CD8-positive, alpha-beta memory T cell (primary cell): ENCODE results near the gene ITFG1. TPM values are rescaled to one million over a fixed set of nuclear protein-coding genes. Genes with fewer than 3 reads are reported as not detected.

ENCODE experiments used
- CTCF ChIA-PET: fragments of 350-600 bp; sonication (Branson Sonifier 250); formaldehyde crosslinking; loops from one replicate; lab custom pipeline; 2021; ENCODE audit warnings: antibody characterized with exemption; lab: Charles Lee
- POLR2A ChIA-PET: fragments of 350-600 bp; sonication (Branson Sonifier 250); formaldehyde crosslinking; loops from one replicate; lab custom pipeline; 2021; ENCODE audit warnings: antibody characterized with exemption; lab: Charles Lee
- DNase-seq, 5 donors: peaks; one replicate each; pipeline versions ENCODE4 v3.0.0 to v3.0.0-alpha.2; 2020 to 2022; ENCODE audit warnings: mixed read lengths in 1 of 5
- H3K27ac ChIP-seq: one replicate; pipeline ENCODE4 v1.7.0; 2013; ENCODE audit warnings: low read depth, mild to moderate bottlenecking, low read length, moderate library complexity
- H3K27me3 ChIP-seq: 2 replicates; pipeline ENCODE4 v1.7.0; 2013; ENCODE audit warnings: low read length, mild to moderate bottlenecking; ENCODE audit not compliant: insufficient read depth, poor library complexity, severe bottlenecking
- H3K36me3 ChIP-seq: 2 replicates; pipeline ENCODE4 v1.7.0; 2013; ENCODE audit warnings: mild to moderate bottlenecking, low read length, moderate library complexity; ENCODE audit not compliant: insufficient read depth
- H3K4me1 ChIP-seq: 2 replicates; pipeline ENCODE4 v1.7.0; 2013; ENCODE audit warnings: mild to moderate bottlenecking, low read length, moderate library complexity; ENCODE audit not compliant: insufficient read depth
- H3K4me3 ChIP-seq: 2 replicates; pipeline ENCODE4 v1.7.0; 2013; ENCODE audit warnings: mild to moderate bottlenecking, low read length
- H3K9me3 ChIP-seq: 2 replicates; pipeline ENCODE4 v1.7.0; 2013; ENCODE audit warnings: mild to moderate bottlenecking, low read length
- H3K27ac Mint-ChIP-seq, 8 donors: one replicate each; pipeline ENCODE4 v1.8.0; 2020 to 2021; ENCODE audit warnings: mixed read lengths in 8 of 8, mild to moderate bottlenecking in 6 of 8, inconsistent platforms in 3 of 8, moderate library complexity in 3 of 8
- H3K27me3 Mint-ChIP-seq, 2 donors: one replicate each; pipeline ENCODE4 v1.8.0; 2020 to 2021; ENCODE audit warnings: mixed read lengths in 2 of 2, mild to moderate bottlenecking in 1 of 2, moderate library complexity in 1 of 2
- H3K36me3 Mint-ChIP-seq, 3 donors: one replicate each; pipeline ENCODE4 v1.8.0; 2020 to 2021; ENCODE audit warnings: mixed read lengths in 3 of 3, inconsistent platforms in 1 of 3, mild to moderate bottlenecking in 1 of 3
- H3K4me1 Mint-ChIP-seq, 3 donors: one replicate each; pipeline ENCODE4 v1.8.0; 2020 to 2021; ENCODE audit warnings: mixed read lengths in 3 of 3, inconsistent platforms in 1 of 3, mild to moderate bottlenecking in 1 of 3
- H3K4me3 Mint-ChIP-seq, 7 donors: one replicate each; pipeline ENCODE4 v1.8.0; 2020 to 2021; ENCODE audit warnings: mixed read lengths in 7 of 7, mild to moderate bottlenecking in 6 of 7, moderate library complexity in 4 of 7, inconsistent platforms in 2 of 7
- H3K9me3 Mint-ChIP-seq, 5 donors: one replicate each; pipeline ENCODE4 v1.8.0; 2020 to 2022; ENCODE audit warnings: mixed read lengths in 5 of 5, mild to moderate bottlenecking in 3 of 5, moderate library complexity in 2 of 5, inconsistent platforms in 1 of 5
- polyA plus RNA-seq: library from polyadenylated mRNA; unstranded; fragments of 300-500 nt; fragmentation: Illumina TruSeq; gene quantifications from one replicate; pipeline ENCODE4 v1.2.3, GENCODE V29; 2021
- total RNA-seq, 2 experiments: library from RNA; stranded (reverse); gene quantifications; one replicate each; pipeline ENCODE4 v1.2.3, GENCODE V29; 2021

The ITFG1 gene
- total and polyA plus RNA-seq, 3 experiments from 2014 or later: 24.5 to 26.8 (median 24.9) TPM

DNA sequence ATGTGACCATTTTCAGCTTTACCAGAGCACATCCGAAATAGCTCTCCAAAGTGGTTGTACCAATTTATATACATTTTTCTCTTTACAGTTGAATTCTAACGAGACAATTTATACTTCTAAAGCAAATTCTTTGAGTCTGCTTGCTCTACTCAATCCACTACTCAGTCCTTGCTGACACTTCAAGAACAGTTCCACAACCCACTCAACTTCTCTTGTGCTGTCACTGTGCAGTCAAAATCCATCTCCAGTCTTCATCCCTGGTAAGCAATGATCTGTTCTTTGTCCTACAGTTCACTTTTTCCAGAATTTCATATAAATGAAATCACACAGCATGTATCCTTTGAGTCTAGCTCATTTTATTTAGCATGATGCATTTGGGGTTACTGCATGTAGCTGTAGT, 347.7 kb downstream of the ITFG1 start:
- Histone ChIP-seq H3K27me3 (no peaks in the 10 kb centered on the region), H3K4me1 (no peaks in the 10 kb centered on the region), H3K9me3 (no peaks in the 10 kb centered on the region), H3K27ac (no peak overlapping the region), H3K4me3 (no peak overlapping the region), H3K36me3 (no peaks in the 10 kb centered on the region)
- DNase-seq: no peak
- no peaks in the 10 kb centered on the region for H3K36me3 Mint-ChIP-seq
- ChIA-PET POLR2A (no interaction called here), CTCF (no interaction called here)
- H3K4me1 Mint-ChIP-seq: peaks cover 1 to 5% (median 5%) of the 10 kb centered on the region in 3 donors
- peak overlapping the region in 1 of 8 donors; percentile 12 for H3K27ac Mint-ChIP-seq
- H3K4me3 Mint-ChIP-seq: no peak overlapping the region
- H3K9me3 Mint-ChIP-seq: no peaks in the 10 kb centered on the region
- H3K27me3 Mint-ChIP-seq: no peaks in the 10 kb centered on the region

DNA sequence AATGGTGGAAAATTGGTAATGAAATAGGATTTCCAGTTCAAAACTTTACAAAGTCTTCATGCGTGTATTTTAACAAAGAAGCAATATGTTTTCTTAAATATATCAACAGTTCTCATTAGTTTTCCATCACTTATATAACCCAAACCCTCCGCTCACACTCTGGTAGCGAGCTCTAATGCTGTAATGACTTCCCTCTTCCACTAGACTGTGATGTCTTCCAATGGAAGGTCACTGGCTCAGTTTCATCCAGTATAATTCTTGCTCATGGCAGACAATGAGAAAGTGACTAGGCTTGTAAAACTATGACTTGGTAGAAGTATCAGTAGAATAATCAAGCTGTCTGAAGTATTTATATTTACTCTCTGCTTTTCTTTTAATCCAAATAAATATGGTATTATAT, 349.9 kb downstream of the ITFG1 start:
- Histone ChIP-seq H3K4me3 (no peak overlapping the region), H3K27ac (no peak overlapping the region), H3K4me1 (no peaks in the 10 kb centered on the region), H3K36me3 (no peaks in the 10 kb centered on the region), H3K9me3 (no peaks in the 10 kb centered on the region), H3K27me3 (no peaks in the 10 kb centered on the region)
- CTCF ChIA-PET: no interaction called here
- Mint-ChIP-seq H3K27ac (no peak overlapping the region), H3K4me1 (peaks cover 1 to 5% (median 5%) of the 10 kb centered on the region in 3 donors), H3K4me3 (no peak overlapping the region), H3K27me3 (no peaks in the 10 kb centered on the region), H3K9me3 (no peaks in the 10 kb centered on the region), H3K36me3 (no peaks in the 10 kb centered on the region)
- no peak for DNase-seq
- POLR2A ChIA-PET: no interaction called here

GRCh38 chr16:47109361-47109760, 351.5 kb downstream of the ITFG1 start:
- Histone ChIP-seq H3K4me3 (no peak overlapping the region), H3K27me3 (no peaks in the 10 kb centered on the region), H3K4me1 (no peaks in the 10 kb centered on the region), H3K36me3 (no peaks in the 10 kb centered on the region), H3K9me3 (no peaks in the 10 kb centered on the region), H3K27ac (no peak overlapping the region)
- ChIA-PET POLR2A (no interaction called here), CTCF (no interaction called here)
- Mint-ChIP-seq H3K4me3 (no peak overlapping the region), H3K9me3 (no peaks in the 10 kb centered on the region), H3K4me1 (peaks cover 1 to 5% (median 5%) of the 10 kb centered on the region in 3 donors), H3K36me3 (no peaks in the 10 kb centered on the region), H3K27me3 (no peaks in the 10 kb centered on the region), H3K27ac (no peak overlapping the region)
- no peak for DNase-seq

Other genes with a start within 250 kb of the ITFG1 start
- 10 to 100 TPM; 23.0 to 25.4 TPM for gene PHKB, start 268 bp upstream of the ITFG1 start, total RNA-seq
- 29.2 TPM for gene PHKB, start 268 bp upstream of the ITFG1 start, polyA plus RNA-seq